Prostate gland (tissue), 2 donors: ENCODE data around the gene TYMP. TPM values are rescaled to one million over a fixed set of nuclear protein-coding genes. Genes with fewer than 3 reads are reported as not detected.

ENCODE experiments used
- DNase-seq: peaks from one replicate; pipeline ENCODE4 v3.0.0-alpha.2; 2019; ENCODE audit warnings: low spot score
- H3K27ac ChIP-seq, 2 donors: fragments of 200-600 bp; sonication (generic); 2 replicates each; pipeline ENCODE4 v1.5.1; 2017 to 2019
- H3K27me3 ChIP-seq: fragments of 200-600 bp; sonication (generic); replicated peaks from 2 replicates; pipeline ENCODE4 v1.5.1; 2019; ENCODE audit not compliant: insufficient read depth
- H3K36me3 ChIP-seq, 2 donors: fragments of 200-600 bp; sonication (generic); 1 replicate in 1 of 2; 2 replicates in 1 of 2; pipeline versions ENCODE4 v1.5.1 to v1.8.1; 2017 to 2019
- H3K4me1 ChIP-seq: fragments of 200-600 bp; sonication (generic); replicated peaks from 2 replicates; pipeline ENCODE4 v1.5.1; 2019
- H3K4me3 ChIP-seq, 2 donors: fragments of 200-600 bp; sonication (generic); 2 replicates each; pipeline ENCODE4 v1.5.1; 2017 to 2019
- H3K9me3 ChIP-seq: fragments of 200-600 bp; sonication (generic); 2 replicates; pipeline ENCODE4 v1.5.1; 2017
- POLR2A ChIP-seq: fragments of 450-650 bp; IDR thresholded peaks from one replicate; pipeline ENCODE4 v1.6.1; 2016; ENCODE audit warnings: antibody characterized with exemption, mild to moderate bottlenecking
- POLR2AphosphoS5 ChIP-seq: sonication (generic); formaldehyde crosslinking; IDR thresholded peaks from one replicate; pipeline ENCODE4 v1.6.1; 2017; ENCODE audit warnings: antibody characterized with exemption
- WGBS: methylation state at CpG from one replicate; pipeline ENCODE4 v1.1.5; 2018; 5-methylcytosine and 5-hydroxymethylcytosine counted together
- intact Hi-C: fragments of 100-400 bp; cut with DNase I; formaldehyde crosslinking; loops from one replicate; pipeline ENCODE4 v1.14.2; 2022
- total RNA-seq, 2 donors: library from RNA; depleted of rRNA; stranded (reverse); fragments of >200 nt; gene quantifications; one replicate each; pipeline ENCODE4 v1.1.0, GENCODE V29; 2016
- TF ChIP-seq, protein P1 (sequence below), 4 experiments: fragments of 200-600 bp in 2 of 4; fragments of 450-650 bp in 2 of 4; sonication (generic) in 2 of 4; IDR thresholded peaks; 1 replicate in 3 of 4; 2 replicates in 1 of 4; pipeline ENCODE4 v1.5.1; 2016 to 2019; ENCODE audit warnings: antibody characterized with exemption in 4 of 4, mild to moderate bottlenecking in 2 of 4, moderate library complexity in 2 of 4

The TYMP gene, protein sequence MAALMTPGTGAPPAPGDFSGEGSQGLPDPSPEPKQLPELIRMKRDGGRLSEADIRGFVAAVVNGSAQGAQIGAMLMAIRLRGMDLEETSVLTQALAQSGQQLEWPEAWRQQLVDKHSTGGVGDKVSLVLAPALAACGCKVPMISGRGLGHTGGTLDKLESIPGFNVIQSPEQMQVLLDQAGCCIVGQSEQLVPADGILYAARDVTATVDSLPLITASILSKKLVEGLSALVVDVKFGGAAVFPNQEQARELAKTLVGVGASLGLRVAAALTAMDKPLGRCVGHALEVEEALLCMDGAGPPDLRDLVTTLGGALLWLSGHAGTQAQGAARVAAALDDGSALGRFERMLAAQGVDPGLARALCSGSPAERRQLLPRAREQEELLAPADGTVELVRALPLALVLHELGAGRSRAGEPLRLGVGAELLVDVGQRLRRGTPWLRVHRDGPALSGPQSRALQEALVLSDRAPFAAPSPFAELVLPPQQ
- total RNA-seq = 10 to 100 TPM; 35.8 to 42.8 TPM

DNA sequence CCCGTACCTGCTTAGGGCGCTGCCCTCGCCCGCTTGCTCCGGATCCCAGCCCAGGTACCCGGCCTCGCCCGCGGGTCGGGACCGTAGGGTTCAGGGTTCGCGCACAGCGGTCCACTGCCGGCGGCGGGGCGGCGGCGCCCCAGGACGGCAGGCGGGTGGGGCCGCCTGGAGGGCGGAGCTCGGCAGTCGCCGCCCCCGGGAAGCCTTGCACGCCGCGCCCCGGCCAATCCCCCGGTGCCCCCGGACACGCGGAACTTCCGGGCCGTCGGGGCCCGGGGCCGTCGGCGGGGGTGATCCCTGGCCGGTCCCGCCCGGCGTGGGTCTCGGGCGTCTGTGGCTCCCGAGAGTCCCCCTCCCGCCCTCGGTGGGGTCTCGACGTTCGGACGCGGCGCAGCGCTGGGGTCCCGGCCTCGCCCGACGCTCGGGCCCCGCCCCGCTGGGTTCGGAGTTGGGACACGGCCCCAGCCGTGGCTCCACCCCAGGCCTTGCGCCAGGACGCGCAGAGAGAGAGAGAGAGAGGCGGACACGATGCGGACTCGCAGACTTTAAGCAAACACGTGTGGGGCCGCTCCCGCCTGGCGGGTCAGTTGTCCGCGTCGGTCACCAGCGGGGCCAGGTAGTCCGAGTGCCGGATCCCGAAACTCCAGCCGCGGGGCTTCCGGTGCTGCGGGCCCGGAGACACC lies at the start of gene TYMP:
TYMP (minus strand) TSS at position 116 of the 683 bp plus-strand sequence. CDS start 303 bp downstream, outside the sequence.
- Histone ChIP-seq H3K27me3 (no peaks in the 10 kb centered on the region), H3K4me1 (peaks cover 8% of the 10 kb centered on the region), H3K36me3 (no peaks in the 10 kb centered on the region), H3K9me3 (no peaks in the 10 kb centered on the region), H3K27ac (peak within 1 kb of the TSS; percentile 65 to 83), H3K4me3 (peak within 1 kb of the TSS; percentile 36 to 43)
- WGBS = under 1% methylated on average over 31 of the region's 92 CpGs
- DNase-seq = peak; percentile 72
- TF ChIP-seq POLR2AphosphoS5 (peak; percentile 43), POLR2A (peak; percentile 71)
- TF ChIP-seq, protein P1, sequence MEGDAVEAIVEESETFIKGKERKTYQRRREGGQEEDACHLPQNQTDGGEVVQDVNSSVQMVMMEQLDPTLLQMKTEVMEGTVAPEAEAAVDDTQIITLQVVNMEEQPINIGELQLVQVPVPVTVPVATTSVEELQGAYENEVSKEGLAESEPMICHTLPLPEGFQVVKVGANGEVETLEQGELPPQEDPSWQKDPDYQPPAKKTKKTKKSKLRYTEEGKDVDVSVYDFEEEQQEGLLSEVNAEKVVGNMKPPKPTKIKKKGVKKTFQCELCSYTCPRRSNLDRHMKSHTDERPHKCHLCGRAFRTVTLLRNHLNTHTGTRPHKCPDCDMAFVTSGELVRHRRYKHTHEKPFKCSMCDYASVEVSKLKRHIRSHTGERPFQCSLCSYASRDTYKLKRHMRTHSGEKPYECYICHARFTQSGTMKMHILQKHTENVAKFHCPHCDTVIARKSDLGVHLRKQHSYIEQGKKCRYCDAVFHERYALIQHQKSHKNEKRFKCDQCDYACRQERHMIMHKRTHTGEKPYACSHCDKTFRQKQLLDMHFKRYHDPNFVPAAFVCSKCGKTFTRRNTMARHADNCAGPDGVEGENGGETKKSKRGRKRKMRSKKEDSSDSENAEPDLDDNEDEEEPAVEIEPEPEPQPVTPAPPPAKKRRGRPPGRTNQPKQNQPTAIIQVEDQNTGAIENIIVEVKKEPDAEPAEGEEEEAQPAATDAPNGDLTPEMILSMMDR (IDR thresholded peaks at IDR 0.05) = peak in 1 of 4 experiments; percentile 3
- intact Hi-C loops = no loop called here

DNA sequence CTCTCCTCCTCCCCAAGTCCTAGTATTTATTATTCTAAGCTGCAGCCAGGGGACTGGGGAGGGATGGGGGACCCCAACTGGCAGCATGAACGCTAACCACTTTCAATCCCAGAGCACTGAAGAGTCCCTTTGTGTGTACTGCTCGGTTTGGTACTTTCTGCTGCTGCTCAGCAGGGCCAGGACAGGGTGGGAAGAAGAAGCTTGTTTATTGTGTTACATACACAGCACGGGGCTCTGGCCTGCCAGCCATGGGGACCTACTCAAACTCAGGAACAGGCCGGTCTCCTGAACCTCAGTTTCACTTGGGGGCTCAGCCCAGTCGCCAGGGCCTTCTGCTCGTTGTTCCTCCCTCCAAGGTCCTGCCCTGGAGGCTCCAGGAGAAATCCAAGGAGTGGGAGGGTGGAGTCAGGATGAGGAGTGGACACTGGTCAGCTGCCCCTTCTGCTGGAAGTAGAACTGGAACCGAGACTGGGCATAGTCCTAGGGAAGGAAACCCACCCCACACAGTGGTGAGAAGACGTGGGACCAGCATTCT lies 49.0 kb upstream of the TYMP start:
- no peak for DNase-seq
- Histone ChIP-seq H3K36me3 (no peaks in the 10 kb centered on the region), H3K4me3 (no peak overlapping the region), H3K27me3 (no peaks in the 10 kb centered on the region), H3K4me1 (peaks cover 12% of the 10 kb centered on the region), H3K27ac (no peak overlapping the region), H3K9me3 (no peaks in the 10 kb centered on the region)
- WGBS = 73% methylated on average over 8 of the region's 8 CpGs
- intact Hi-C loops = no loop called here
- TF ChIP-seq POLR2AphosphoS5 (no peak), POLR2A (no peak)
- TF ChIP-seq, protein P1 (IDR thresholded peaks at IDR 0.05) = no peak

DNA sequence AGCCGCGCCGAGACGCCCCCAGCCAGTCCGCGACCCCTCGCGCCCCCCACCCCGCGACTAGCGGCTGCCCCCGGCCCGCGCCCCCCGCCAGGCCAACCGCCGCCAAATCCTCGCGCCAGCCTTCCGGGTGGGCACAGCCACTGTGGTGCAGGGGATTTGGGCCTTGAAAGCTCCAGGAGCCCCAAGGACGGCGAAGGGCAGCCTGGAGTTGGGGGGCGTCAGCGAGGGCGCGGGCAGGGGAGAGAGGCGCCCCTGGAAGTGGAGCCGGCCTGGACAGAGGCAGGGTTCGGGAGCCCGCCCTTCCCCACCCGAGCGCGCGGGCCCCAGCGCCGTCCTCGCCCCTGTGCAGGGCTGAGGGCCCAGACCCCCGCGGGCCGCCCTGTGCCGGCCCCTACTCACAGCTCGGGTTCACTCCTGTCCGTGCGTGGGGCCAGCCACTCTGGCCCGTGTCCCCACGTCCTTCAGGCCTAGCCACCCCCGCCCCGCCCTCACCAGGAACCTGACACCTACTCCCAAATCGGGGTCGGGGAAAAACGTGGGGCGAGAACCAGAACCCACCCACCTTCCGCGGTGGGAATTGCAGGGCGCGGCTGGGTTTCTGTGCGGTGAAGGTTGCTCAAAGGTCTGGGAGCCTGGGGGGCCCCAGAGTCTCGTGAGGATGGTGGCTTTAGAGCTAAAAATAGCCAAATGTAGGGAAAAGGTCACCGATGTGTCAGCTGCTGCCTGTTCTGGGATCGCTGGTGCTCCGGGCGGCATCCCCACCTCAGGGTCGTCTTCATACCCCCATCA lies 48.4 kb upstream of the TYMP start, which contains the start of gene CPT1B:
CPT1B (minus strand) TSS at position 441 of the 789 bp plus-strand sequence. CDS start 512 bp downstream, outside the sequence.
- Histone ChIP-seq H3K4me1 (peaks cover 8% of the 10 kb centered on the region), H3K36me3 (no peaks in the 10 kb centered on the region), H3K27ac (no peak within 1 kb of the TSS), H3K27me3 (no peaks in the 10 kb centered on the region), H3K9me3 (no peaks in the 10 kb centered on the region), H3K4me3 (no peak within 1 kb of the TSS)
- WGBS = 29% methylated on average over 43 of the region's 63 CpGs
- TF ChIP-seq, protein P1 (IDR thresholded peaks at IDR 0.05) = no peak
- TF ChIP-seq POLR2A (no peak), POLR2AphosphoS5 (no peak)
- intact Hi-C loops = no loop called here
- no peak for DNase-seq

DNA sequence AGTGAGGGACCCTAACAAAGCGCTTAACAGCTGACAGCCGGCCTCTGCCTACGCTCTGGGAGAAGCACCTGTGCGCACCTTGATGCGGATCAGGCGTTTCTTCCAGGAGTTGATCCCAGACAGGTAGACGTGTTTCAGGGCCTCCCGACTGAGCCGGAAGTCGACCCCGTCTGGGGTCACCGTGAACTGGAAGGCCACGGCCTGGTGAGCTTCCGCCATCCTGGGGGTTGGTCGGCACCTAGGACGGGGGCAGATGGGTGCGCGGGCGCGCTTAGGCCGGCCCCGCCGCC lies 47.8 kb upstream of the TYMP start:
- H3K4me3 ChIP-seq = no peak overlapping the region
- 82% methylated on average over 4 of the region's 23 CpGs for WGBS
- H3K36me3 ChIP-seq = no peaks in the 10 kb centered on the region
- no peaks in the 10 kb centered on the region for H3K9me3 ChIP-seq
- intact Hi-C loops = no loop called here
- peaks cover 8% of the 10 kb centered on the region for H3K4me1 ChIP-seq
- TF ChIP-seq POLR2AphosphoS5 (no peak), POLR2A (no peak)
- TF ChIP-seq, protein P1 (IDR thresholded peaks at IDR 0.05) = no peak
- no peak for DNase-seq
- H3K27ac ChIP-seq = no peak overlapping the region
- no peaks in the 10 kb centered on the region for H3K27me3 ChIP-seq
